Stromal cell of bone marrow (primary cell): Measurements from ENCODE around the gene RTN4RL2.

Source experiments
- DNase-seq: peaks from one replicate; pipeline ENCODE4 v3.0.0-alpha.2; 2012; ENCODE audit warnings: low read depth

The RTN4RL2 gene

DNA sequence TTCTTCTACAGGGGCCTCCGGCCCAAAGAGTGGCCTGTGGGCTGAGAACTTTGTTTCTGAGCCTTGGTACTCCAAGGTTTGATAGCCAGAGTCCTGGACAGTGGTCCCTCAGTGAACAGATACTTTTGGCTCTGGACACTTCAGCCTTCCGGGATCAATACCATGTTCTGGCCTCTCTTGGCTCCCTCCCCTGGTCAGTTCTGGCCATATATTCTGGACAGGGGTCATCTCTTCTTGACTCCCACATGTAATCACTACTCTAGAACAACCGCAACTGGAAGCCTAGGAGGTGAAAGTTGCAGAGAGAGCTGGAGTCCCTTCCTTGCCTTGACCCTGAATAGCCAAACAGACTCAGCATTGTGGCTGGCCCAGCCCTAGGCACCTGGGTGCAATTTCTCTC lies 2.3 kb downstream of the RTN4RL2 start:
- no peak for DNase-seq

DNA sequence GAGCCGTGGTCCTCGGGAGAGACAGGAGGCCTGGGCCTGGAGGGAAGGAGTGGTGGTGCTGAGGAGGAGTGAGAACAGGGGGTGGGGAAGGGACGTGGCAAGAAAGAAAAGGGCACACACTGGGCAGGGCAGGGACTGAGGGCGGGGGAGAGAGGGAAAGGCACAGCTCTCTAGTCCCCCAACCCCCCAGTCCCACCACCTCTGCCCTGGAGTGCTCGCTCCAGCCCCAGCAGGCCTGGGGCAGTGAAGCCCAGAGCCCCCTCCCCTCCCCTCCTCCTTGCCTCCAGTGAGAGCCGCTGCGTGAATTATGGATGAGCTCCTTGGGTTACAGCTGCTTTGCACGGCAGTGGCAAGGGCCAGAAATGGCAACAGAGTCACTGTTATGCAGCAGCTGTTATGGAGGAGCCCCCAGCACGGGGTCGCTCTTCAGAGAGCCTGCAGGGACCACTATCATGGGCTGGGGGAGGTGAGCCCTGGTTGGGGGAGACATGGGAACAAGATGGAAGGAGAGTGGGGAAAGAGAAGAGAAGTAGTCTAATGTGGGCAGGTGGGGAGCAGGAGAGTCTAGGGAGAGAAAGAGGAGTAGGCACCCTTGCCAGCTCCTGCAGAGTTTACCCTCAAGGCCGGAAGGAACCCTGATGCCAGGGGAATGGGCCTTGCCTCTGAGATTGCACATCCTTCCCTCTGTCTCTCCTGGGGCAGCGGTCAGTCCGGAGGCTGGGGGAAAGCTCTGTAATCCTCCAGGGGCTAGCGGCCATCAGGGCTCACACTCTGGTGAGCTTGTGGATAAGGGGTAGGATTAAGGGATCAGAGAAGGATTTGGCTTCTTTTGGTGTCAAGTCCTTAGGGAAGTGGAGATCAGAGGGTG lies 3.6 kb downstream of the RTN4RL2 start:
- no peak for DNase-seq

DNA sequence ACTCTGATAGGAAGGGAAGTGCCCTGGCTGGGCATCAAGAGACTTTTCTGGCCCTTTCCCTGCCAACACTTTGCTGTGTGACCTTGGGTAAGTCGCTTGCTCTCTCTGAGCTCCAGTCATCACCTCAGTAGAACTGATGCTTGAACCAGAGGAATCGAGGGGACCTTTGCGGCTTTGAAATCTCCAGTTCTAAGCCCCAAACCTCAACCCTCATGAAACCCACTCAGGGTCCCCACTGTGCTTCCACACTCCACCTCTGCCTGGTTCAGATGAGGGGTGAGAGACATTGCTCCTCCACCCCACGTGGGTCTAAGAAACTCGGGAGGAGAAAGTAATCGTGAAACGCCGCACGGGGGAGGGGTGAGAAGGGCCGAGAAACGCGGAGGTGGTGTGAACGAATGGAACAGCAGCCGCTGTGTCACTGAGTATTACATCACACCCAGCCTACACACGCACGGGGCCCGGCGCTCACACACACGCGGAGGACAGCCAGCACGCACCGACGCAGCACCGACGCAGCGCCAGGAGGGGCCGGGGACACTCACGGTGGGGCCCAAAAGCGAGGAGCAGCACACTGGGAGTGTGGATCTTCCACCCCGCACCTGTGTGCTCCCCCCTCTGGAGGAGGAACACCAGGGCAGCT lies 4.3 kb downstream of the RTN4RL2 start:
- no peak for DNase-seq

DNA sequence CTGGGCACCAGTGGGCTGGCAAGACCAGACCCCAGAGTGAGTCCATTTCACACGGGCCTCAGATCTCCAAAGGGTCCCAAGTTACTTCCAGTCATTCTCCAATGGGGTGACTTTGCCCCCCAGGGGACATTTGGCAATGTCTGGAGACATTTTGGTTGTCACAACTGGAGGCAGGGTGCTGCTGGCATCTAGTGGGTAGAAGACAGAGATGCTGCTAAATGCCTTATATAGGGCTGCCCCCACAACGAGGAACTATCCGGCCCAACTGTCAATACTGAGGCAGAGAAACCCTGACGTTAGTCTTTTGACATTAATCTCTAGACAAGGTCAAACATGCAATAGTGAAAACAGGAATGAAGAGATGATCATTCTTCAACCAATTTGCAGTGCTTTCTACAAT lies 6.4 kb downstream of the RTN4RL2 start:
- DNase-seq = no peak

DNA sequence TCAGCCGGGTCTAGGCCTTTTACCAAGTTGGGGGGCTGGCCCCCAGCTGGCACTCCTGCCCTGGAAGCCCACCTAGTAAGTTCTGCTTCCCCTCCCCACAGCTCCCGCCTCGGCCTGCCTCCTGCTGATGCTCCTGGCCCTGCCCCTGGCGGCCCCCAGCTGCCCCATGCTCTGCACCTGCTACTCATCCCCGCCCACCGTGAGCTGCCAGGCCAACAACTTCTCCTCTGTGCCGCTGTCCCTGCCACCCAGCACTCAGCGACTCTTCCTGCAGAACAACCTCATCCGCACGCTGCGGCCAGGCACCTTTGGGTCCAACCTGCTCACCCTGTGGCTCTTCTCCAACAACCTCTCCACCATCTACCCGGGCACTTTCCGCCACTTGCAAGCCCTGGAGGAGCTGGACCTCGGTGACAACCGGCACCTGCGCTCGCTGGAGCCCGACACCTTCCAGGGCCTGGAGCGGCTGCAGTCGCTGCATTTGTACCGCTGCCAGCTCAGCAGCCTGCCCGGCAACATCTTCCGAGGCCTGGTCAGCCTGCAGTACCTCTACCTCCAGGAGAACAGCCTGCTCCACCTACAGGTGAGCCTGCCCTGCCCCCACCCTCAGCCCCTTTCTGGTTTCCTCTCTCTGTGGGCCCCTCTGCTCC lies 7.3 kb downstream of the RTN4RL2 start:
- no peak for DNase-seq

DNA sequence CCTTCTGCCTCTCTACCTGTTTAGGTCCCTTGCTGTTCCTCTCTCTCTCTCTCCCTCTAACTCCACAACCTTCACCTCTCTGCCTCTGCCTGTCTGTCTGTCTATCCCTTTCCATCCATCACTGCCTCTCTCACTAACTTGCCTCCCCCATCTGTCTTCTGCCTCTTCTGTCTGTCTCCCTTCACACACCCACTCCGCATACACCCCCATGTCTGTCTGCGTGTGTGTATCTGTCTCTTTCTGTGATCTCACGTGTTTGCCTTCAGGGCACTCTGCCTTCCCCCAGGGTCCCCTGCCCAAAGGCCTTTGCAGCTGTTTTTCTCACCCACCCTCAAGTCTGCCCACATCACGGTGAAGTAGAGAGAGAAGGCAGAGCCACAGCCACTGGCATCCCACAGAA lies 7.9 kb downstream of the RTN4RL2 start:
- no peak for DNase-seq

DNA sequence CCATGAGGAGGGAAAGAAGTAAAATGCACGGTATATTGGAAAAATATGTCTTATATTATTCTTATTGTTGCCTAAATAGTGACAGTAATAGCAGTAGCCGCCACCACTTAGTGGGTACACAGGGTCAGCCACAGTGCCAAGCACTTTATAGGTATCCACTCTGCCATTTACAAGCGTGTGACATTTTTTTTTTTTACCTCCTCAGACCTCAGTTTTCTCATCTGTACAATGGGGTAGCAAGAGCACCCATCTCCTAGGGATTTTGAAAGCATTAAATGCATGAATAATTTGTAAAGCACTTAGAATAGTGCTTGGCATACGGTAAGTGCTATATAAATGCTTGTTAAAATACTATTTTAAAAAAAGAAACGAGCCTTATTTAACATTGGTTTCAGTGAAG lies 8.9 kb downstream of the RTN4RL2 start:
- DNase-seq = no peak

DNA sequence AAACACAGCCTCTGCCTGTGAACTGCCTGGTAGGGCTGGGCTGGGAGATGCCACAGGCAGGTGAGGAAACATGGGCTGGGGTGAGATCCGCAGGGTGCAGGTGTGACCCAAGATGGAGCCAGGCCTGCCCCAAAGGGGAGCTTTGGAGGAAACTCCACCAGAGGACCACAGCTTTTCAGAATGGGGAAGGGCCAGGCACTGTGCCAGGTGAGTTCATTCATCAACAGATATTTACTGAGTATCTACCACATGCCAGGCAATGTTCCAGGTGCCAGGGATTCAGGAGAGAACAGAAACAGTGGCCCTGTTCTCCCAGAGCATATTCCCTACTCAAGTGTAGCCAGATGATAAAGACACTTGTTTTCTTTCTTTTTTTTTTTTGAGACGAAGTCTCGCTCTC lies 11.2 kb downstream of the RTN4RL2 start:
- DNase-seq = no peak

DNA sequence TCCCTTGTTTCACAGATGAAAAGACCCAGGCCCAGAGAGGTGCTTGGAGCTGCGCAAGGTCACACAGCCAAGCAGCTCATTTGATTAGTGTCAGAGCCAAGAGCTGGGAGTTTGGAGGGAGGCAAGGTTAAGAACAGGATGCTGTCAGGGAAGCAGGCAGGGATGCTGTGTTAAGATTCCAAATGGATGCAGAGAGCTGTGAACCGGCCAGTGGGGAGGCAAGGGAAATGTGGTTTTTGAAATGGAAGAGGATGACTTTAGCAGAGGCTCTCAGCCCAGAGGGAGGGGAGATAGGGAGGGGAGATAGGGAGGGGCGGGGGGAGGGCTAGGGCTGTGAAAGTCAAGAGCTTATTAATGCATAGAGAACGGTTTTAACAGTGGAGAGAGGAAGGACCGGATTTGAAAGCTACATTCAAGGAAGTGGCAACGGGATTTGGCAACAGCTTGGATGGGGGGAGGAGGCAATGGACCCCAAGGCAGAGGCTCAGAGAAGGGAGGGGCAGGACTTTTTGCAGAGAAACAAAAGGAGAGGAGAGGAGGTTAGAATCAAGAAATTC lies 13.0 kb downstream of the RTN4RL2 start:
- DNase-seq = no peak

DNA sequence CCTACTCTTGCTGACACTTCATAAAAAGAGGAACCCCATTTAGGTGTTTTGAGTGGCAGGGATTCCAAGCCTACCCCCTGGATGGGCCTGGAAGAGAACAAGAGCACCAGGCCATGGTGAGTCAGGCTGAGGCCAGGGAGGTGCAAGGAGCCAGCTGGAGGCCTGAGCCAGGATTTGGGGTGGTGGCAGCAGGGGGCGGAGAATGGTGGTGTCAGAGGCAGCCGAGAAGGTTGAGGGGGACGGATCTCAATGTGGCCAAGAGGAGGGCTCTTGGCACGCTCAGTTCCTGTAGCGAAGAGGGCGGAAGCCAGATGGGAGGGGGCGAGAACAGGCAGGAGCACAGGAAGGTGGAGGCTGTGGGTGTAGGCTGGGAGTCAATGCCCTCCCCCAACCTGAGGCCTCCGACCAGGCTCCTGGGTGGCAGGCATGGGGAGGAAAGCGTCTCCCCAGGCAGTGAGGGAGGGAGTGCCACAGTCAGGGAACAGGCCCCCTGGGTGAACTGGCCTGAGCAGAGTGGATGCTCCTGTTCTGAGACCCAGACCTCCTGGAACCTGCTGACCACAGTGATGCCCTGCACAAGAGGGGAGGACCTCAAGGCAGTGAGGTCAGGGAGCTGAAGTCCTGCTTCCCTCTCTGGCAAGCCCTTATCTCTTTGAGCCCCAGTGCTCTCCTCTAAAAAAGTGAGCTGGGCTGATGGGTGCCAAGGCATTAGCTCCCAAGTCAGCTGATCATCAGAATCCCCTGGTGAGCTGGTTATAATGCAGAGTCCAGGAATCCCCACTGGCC lies 13.9 kb downstream of the RTN4RL2 start:
- no peak for DNase-seq

DNA sequence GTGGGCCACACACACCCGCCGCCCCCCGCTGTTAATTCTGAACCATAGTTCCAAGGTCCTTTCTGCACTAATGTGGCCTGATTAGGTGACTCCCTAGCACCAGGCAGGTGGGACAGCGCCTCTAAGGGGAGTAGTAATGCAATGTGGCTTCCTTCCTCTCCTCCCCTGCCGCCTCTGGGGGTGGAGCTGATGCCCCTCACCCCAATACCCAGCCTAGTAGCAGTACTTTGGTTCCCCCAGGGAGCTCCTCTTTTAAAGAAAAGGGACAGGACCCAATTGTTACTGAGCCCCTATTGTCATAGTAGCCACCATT lies 14.4 kb downstream of the RTN4RL2 start:
- DNase-seq = no peak

DNA sequence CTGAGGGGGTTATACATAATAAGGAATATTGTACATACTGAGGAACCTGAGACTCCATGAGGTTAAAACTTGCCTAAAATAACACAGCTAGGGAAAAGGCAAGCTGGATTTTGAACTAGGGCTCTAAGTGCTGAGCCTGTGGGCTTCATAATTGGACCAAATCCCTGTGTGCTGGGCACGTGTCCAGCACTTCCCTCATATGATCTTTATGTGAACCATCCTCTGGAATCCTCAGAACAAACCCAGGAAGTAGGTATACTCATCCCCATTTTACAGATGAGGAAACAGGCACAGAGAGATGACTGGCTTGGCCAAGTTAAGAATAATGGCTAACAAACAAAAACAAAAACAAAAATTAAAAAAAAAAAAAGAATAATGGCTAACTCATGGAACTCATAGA lies 14.9 kb downstream of the RTN4RL2 start:
- no peak for DNase-seq

DNA sequence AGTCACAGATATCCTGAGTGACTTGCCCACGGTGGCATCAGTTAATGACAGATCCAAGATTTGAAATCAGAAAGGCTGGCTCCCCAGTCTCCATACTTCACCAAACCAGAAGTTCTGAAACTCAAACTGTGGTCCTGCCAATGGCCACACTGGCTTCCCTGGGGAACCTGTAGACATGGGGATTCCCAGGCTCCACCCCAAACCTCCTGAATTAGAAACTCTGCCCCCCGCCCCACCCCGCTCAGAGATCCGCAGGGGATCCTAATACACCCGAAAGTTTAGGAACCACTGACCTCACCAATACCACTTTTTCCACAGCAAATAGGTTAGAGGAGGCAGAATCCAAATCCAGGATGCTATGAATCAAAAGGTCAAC lies 15.3 kb downstream of the RTN4RL2 start:
- no peak for DNase-seq

DNA sequence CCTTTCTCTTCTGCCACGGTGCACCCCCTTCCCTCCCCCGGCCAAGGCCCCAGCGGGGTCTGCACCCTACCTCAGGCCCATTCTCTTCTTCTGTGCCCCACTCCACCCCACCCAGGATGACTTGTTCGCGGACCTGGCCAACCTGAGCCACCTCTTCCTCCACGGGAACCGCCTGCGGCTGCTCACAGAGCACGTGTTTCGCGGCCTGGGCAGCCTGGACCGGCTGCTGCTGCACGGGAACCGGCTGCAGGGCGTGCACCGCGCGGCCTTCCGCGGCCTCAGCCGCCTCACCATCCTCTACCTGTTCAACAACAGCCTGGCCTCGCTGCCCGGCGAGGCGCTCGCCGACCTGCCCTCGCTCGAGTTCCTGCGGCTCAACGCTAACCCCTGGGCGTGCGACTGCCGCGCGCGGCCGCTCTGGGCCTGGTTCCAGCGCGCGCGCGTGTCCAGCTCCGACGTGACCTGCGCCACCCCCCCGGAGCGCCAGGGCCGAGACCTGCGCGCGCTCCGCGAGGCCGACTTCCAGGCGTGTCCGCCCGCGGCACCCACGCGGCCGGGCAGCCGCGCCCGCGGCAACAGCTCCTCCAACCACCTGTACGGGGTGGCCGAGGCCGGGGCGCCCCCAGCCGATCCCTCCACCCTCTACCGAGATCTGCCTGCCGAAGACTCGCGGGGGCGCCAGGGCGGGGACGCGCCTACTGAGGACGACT lies 15.9 kb downstream of the RTN4RL2 start:
- no peak for DNase-seq

DNA sequence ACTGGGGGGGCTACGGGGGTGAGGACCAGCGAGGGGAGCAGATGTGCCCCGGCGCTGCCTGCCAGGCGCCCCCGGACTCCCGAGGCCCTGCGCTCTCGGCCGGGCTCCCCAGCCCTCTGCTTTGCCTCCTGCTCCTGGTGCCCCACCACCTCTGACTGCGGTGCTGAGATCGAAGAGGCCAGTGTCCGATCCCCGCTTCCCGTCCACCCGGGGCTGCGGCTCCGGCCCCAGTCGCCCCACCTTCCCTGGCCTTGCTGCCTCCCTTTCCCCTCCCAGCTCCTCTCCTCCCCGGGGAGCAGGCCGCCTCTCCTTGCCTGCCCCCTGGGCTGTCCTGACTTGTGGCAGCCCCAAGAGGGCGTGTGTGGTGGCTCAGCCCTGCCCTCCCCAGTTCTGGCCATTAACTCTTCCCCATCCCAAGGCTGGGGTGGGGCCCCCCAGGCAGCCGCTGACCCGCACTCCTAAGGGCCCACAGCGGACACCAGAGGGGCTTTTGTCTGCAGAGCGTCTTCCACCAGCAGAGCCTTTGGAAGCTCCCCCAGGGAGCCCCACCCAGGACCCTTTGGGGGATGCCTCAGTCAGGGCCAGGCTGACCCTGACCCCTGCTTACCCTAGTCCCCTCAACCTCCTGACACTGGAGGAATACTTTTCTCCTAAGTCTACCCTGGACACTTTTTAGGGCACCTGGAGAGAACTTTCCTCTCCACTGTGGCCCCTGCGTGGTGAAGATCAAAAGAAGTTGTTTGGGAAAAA lies 16.6 kb downstream of the RTN4RL2 start:
- no peak for DNase-seq

DNA sequence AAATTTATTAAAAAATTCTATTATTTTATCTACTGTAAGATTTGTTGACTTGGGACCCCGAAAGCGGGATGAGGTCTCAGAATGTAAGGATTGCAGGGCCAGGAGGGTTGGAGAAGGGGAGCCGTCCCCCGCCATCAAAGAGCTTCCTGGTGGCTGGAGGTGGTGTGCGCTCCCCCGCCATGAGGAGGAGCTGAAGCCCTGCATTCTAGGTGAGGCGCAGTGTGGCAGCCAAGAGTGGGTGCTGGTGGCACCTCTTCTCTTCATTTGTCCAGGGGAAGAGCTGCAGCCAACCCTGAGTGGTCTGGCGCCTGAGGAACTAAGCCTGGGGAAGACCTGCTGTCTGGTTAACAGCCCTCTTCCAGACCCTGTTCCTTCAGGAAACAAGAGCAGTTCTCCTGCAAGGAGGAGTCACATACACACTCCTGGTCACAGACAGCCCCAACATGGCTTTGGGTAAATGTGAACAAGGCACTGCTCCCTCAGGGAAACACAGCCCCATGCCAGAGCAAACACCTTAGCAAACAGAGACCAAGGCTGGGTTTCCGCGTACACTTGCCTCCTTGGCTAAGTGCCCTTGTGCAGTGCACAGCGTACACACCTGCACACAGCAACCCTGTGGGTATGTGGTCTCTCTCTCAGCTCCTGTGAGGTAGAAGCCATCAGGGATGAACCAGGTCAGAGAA lies 17.3 kb downstream of the RTN4RL2 start:
- no peak for DNase-seq

DNA sequence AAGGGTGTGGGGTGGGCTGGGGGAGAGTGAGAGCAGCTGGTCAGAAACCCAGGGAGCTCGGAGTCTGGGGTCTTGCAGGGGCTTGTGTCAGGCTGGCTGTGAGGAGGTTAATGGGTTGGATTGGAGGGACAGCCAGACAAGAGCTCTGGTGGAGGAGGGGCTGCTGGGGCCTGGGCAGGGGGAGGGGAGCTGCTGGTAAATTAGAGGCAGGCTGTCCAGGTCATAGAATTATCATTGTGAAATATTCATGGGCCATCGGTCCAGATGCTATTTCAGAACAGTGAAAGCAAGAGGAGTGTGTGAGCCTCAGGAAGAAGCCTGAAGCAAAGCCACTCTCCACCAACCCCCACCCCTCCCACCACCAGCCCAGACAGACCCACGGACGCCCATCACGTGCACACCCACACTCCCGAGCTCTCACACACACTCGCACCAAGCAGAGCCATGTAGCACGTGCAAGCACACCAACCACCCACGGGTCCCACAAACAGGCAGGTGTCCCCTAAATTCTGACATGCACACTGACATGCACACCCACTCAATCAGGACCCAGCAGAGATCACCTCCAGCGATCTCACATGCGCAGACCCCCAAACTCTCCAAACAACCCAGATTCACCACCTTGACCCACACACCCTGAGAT lies 18.8 kb downstream of the RTN4RL2 start:
- no peak for DNase-seq

DNA sequence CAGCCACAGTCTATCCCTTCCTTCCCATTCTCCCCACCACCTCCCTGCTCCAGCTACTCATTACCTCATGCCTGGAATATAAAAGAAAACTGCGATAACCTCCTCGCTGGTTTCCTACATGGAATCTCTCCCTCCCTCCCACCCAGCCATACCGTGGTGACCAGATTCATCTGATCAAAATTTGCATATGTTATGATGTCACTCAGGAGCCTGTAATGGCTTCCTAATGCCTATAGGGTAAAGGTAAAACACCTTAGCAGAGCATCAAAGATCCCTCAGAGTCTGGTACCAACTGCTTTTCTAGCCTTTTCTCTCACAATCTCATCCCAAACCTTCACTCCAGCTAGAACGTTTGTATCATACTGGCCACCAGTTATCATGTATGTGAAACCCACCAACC lies 19.6 kb downstream of the RTN4RL2 start:
- DNase-seq = no peak

DNA sequence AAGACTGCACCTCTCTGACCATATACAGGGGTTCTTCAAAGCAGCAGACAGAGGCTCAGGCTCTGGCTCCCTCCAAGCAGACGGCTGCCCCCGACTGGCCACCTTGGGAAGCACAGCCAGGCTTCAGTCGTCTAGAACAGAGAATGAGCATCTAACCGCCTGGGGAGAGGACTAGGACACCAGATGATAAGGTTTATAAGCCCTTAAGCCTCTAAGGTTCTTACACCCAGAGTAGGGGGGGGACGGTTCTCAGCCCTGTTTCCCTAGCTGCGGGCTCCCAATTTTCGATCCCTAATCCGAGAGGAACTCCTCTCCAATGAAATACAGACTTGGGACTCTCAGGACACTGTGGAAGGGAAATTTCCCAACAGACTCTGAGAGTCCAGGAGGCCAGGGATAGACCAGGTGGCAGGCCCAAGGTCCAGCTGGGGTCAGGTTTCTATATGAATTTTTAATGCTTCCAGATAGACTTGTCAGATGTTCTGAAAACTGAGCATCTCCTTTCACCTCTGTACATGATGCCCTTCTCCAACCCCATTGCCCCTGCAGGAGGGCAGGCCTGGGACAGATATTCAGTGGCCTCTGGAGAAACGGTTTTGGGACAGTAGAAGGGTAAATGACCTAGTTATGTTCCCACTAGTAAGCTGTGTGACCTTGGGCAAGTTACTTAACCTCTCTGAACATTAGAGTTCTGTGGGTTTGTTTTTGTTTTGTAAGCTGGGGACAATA lies 20.2 kb downstream of the RTN4RL2 start:
- no peak for DNase-seq
